Nucleus accumbens (tissue), 56 donors: Measurements from ENCODE around the gene VANGL2.

Experiments
- DNase-seq, 56 donors: peaks; one replicate each; lab custom pipeline; 2025; lab: John Stamatoyannopoulos, UW

The VANGL2 gene

GRCh38 chr1:160403244-160403643, 2.9 kb downstream of the VANGL2 start:
- no peak for DNase-seq

- no peak for DNase-seq
These were observed 3.7 kb downstream of the VANGL2 start for GRCh38 chr1:160404094-160404493.

- no peak for DNase-seq
These were observed 5.0 kb downstream of the VANGL2 start for GRCh38 chr1:160405331-160405877.

- DNase-seq = no peak
These were observed 6.0 kb downstream of the VANGL2 start for GRCh38 chr1:160406131-160406968.

GRCh38 chr1:160407839-160408801, 7.8 kb downstream of the VANGL2 start:
- no peak for DNase-seq

GRCh38 chr1:160408864-160409263, 8.5 kb downstream of the VANGL2 start:
- no peak for DNase-seq

- DNase-seq = no peak
These were observed 9.1 kb downstream of the VANGL2 start for GRCh38 chr1:160409486-160409885.

- peak in 16 of 56 donors; percentile 15 to 60 (median 30) for DNase-seq
These were observed 10.1 kb downstream of the VANGL2 start for GRCh38 chr1:160410406-160411005.

GRCh38 chr1:160411271-160412027, 11.1 kb downstream of the VANGL2 start:
- peak in 2 of 56 donors; percentile 27 to 46 for DNase-seq

- DNase-seq = no peak
These were observed 11.6 kb downstream of the VANGL2 start for GRCh38 chr1:160412028-160412362.

GRCh38 chr1:160413716-160414115, 13.4 kb downstream of the VANGL2 start:
- DNase-seq = no peak

- no peak for DNase-seq
These were observed 14.5 kb downstream of the VANGL2 start for GRCh38 chr1:160414881-160415280.

- DNase-seq = no peak
These were observed 15.4 kb downstream of the VANGL2 start for GRCh38 chr1:160415696-160416290.

- DNase-seq = peak in 2 of 56 donors; percentile 15 to 17
These were observed 16.0 kb downstream of the VANGL2 start for GRCh38 chr1:160416369-160416768.

- no peak for DNase-seq
These were observed 18.1 kb downstream of the VANGL2 start for GRCh38 chr1:160418483-160418882.

GRCh38 chr1:160419150-160419837, 18.9 kb downstream of the VANGL2 start:
- no peak for DNase-seq

- DNase-seq = no peak
These were observed 19.4 kb downstream of the VANGL2 start for GRCh38 chr1:160419838-160420169.

GRCh38 chr1:160420881-160421842, 20.8 kb downstream of the VANGL2 start:
- DNase-seq = no peak
